SKM-1 (cell line): Measurements from ENCODE around the gene SSU72.
"Not testable (repeated sequence)": the region's sequence is repeated elsewhere in the genome, so short reads cannot be mapped to it uniquely, and the experiment has no call there.

Experiments
- DNase-seq: peaks from one replicate; lab custom pipeline; 2025; ENCODE audit not compliant: unreplicated experiment; lab: John Stamatoyannopoulos, UW

Gene SSU72

GRCh38 chr1:1529321-1529720 lies 45.3 kb downstream of the SSU72 start:
- no peak for DNase-seq

DNA sequence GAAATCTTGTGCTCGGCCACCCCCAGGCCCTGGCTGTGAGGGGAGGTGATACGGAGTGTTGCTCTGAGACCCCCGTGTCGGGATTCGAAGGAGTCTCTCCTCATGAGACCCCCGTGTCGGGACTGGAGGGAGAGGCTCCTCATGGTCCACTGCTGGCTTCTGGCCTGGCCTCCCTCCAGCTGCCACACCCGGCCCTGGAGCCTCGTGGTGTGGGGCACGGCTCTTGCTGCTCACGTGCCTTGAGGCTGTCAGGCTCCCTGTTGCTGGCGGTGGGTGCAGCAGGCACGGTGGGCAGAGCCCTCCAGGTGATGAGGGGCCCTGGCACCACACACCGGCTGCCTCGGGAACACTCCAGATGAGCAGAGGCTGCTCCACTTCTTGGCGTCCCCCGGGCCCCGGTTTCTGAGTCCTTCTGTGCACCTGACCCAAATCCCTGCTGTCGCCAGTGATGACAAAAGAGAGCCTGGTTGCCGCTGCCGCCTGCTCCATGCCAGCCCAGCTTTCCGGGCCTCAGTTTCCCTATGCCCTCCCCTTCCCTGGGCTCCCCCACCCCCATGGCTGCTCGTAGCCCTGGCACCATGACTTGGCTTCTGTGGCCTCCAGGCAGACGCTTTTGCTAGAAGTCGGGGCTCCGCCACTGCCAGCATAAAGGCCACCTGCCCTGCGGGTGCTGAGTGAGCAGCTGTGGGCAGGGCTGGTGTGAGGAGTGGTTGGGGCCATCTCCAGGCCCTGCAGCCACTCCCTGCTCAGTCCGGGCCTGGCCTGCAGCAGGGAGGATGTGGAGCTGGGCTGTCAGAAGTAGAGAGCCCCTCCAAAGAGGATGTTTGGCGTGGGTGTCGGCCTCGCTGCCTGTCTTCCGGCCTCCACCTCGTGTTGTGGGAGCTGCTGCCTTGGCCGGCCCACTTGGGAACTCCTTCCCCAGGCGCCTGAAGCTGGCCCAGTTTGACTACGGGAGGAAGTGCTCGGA lies 46.1 kb downstream of the SSU72 start:
- DNase-seq, result no peak

- no peak for DNase-seq
Measured at GRCh38 chr1:1527092-1527816, 47.4 kb downstream of the SSU72 start.

- not testable (repeated sequence) for DNase-seq
Measured at GRCh38 chr1:1526476-1526875, 48.2 kb downstream of the SSU72 start.

- DNase-seq, result not testable (repeated sequence)
Measured at GRCh38 chr1:1524750-1525383, 49.8 kb downstream of the SSU72 start.

DNA sequence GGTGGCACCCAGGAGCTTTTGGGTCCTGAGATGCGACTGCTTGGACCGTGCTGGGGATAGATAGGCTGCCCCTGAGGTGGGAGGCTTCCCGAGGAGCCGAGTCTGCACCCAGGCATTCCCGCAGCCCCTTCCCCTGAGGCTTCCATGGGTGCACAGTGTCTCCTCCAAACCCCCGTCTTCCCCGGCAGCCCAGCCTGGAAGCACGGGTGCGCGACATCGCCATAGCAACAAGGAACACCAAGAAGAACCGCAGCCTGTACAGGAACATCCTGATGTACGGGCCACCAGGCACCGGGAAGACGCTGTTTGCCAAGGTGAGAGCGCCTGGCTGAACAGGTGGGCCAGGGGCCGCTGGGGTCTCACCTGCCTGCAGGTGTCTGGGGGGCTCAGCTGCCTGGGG lies 51.0 kb downstream of the SSU72 start:
- DNase-seq, result not testable (repeated sequence)

DNA sequence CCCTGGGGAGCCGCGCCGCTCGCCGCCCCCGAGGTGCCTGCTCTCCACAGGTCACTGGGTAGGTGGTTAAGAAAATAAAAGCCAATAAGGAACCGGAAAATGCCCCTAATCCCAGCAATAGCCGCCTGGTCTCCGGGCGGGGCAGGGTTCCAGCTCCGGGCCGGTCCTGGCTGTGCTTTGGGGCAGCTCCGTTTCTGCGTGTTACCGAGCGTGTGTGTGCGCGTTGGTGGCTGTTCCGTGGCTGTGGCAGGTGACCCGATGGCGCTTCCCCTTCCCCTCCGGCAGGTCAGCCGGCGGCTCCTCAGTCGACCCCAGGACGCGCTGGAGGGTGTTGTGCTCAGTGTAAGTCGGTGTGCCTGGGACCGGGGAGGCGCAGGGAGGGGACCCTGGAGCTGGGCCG lies 51.4 kb downstream of the SSU72 start:
- DNase-seq, result not testable (repeated sequence)

GRCh38 chr1:1522536-1522935 lies 52.1 kb downstream of the SSU72 start:
- not testable (repeated sequence) for DNase-seq

DNA sequence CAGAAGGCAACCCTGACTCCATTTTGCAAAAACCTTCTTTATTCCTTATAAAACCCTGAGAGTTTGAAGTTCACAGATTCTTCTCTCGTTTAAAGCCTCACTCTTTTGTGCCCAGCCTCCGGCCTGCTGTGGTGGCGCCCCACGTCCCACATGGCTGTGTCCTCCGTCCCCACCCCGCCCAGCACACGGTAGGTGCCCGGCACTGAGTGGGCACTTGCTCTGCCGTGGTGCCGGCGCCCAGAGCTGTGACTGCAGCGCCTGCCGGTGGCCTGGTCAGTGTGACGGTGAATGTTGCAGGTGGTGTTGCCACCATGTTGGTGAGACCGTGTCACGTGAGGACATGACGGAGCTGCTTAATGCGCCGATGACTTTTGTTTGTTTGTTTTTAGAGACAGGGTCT lies 53.3 kb downstream of the SSU72 start:
- no peak for DNase-seq

- DNase-seq, result not testable (repeated sequence)
Measured at GRCh38 chr1:1519805-1520505, 54.7 kb downstream of the SSU72 start.

- not testable (repeated sequence) for DNase-seq
Measured at GRCh38 chr1:1518621-1519007, 56.0 kb downstream of the SSU72 start.

- no peak for DNase-seq
Measured at GRCh38 chr1:1517973-1518620, 56.6 kb downstream of the SSU72 start.

- DNase-seq, result not testable (repeated sequence)
Measured at GRCh38 chr1:1516923-1517322, 57.7 kb downstream of the SSU72 start.

GRCh38 chr1:1514376-1514775 lies 60.3 kb downstream of the SSU72 start:
- not testable (repeated sequence) for DNase-seq

DNA sequence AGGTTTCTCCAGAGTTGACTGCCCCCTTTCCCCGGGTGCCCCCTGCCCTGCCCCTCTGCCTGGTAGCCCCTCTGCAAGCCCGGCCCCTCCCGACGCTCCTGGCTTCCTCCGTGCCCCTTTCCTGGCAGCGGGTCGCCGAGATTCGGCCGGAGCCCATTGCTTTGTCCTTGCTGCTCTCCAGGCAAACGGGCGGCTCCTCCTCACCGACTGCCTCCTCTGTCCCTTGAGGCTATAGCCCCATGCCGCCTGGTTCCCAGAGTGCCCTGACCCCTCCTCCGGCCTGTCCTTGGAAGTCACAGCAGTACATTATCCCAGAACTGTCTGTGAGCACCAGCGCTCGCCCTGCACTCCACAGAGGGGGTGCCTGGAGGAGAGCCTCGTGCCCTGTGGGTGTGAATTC lies 61.0 kb downstream of the SSU72 start:
- not testable (repeated sequence) for DNase-seq

DNA sequence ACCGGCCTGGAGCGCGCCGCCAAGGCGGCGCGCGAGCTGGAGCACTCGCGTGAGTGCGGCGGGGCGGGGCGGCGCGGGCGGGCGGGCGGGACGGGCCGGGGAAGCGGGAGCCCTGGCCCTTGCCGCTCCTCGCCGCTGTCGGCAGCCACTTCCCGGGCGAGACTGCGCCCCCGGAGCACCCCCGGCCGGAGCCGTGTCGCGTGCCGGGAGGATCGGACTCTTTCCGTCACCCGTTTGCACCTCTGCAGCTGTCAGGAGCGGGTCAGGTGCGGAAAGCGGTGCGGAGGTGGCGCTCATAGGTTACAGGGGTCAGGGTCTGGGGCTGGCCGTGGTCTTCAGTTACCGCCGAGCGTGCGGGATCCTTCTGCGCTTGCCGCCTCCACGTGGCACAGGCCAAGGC lies 62.2 kb downstream of the SSU72 start:
- not testable (repeated sequence) for DNase-seq

DNA sequence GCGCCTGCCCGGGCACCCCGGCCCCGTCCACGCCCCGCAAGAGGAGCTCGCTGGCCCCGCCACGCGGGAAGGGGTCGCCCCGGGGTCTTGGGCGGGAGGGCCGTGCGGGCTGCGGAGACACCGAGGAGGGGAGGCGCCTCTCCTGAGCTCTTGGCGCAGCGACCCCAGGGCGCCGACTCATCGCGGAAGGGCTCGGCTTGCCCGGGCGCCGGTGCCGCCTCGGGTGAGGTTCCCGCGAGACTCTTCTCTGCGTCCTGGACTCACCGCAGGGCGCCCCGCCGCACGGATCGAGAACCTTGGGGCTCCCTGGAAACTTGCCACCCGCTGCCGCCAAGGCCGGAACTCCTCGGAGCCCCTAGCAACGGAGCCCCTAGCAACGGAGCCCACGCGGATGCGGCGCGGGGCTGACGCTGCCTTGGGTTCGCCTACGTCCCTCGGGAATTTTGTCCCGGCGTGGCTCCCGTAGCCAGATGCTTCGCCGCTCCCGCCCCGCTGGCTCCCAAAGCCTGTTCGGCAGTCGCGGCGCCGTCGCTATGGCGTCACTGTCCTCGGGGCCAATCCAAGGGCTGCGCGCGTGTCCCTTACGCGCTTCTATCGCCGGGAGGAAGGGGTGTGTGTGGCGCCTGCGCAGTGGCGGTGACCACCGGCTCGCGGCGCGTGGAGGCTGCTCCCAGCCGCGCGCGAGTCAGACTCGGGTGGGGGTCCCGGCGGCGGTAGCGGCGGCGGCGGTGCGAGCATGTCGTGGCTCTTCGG lies 63.0 kb downstream of the SSU72 start, which contains the start of gene ATAD3A:
Gene ATAD3A (plus strand): TSS at position 630 of the 753 bp plus-strand sequence. CDS start 107 bp downstream, at position 737.
- DNase-seq, result peak; percentile 79

DNA sequence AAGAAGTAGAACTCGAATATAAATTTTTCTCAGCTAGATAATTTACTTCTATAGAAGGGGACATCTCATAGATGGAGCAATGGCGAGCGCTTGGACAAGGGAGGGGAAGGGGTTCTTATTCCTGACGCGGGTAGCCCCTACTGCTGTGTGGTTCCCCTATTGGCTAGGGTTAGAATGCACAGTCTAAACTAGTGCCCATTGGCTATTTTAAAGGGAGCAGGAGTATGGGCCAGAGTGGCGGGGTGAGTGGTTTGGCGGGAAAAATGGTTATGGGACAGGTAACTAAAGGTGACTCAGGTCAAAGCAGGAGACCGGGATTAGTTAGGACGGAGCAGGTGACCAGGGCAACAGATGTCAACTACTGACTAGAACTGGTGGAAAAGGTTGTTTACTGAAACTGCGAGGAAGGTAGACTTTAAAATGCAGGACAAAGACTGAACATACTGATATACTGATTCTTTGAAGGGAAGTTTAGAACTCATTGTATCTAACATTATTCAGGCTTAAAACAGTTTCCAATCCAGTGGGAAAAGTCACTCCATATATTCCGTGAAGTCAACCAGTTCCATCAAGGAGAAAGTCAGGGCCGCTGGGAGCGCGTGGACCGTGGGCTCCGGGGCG lies 63.6 kb downstream of the SSU72 start:
- DNase-seq, result no peak

DNA sequence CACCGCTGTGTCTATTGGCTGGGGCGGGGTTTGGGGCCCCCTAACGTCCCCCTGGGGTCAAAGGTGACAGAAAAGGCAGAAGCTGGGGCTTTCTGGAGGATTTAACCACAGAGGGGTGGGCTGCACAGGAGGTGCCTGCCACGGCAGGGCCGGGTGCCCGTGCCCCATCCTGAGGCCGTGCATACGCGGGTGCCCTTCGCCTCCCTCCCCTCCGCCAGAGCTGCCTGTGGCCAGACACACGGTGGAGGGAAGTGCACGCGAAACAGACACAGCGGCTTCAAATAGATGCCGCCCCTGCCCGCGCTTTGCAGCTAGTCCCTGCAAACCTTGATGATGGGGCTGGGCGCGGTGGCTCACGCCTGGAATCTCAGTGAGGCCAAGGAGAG lies 65.2 kb downstream of the SSU72 start:
- not testable (repeated sequence) for DNase-seq
